ENCODE results near the gene SLIT3. TPM values are rescaled to one million over a fixed set of nuclear protein-coding genes. Genes with fewer than 3 reads are reported as not detected.

Gene SLIT3
- total RNA-seq, 1 experiment from 2014 or later: 0.92 TPM

- peaks cover 18 to 21% of the 10 kb centered on the region in 2 experiments for H3K4me1 Mint-ChIP-seq
- H4K91ac ChIP-seq (ENCODE audit: insufficient read length, low read depth, low read length): no peak overlapping the region
These were observed 4.4 kb upstream of the SLIT3 start for GRCh38 chr5:169305366-169305765.

More at GRCh38 chr5:169305366-169305765, 4.4 kb upstream of the SLIT3 start:
- H3K4me2 ChIP-seq (ENCODE audit: insufficient read depth, insufficient read length, low read length): no peak overlapping the region
- no peaks in the 10 kb centered on the region for H3K79me2 ChIP-seq (ENCODE audit: insufficient read depth, low read length)
- H3K9ac ChIP-seq (ENCODE audit: extremely low read depth, insufficient read length, low read length): no peak overlapping the region
- no peak overlapping the region for H2BK20ac ChIP-seq (ENCODE audit: low read depth, low read length, poor library complexity, severe bottlenecking)
- H2AK5ac ChIP-seq (ENCODE audit: insufficient read length, low read length): no peak overlapping the region
- DNase-seq: no peak
- no peak overlapping the region for H4K8ac ChIP-seq (replicated peaks; ENCODE audit: insufficient read length, low read depth, low read length)
- H3K56ac ChIP-seq (ENCODE audit: insufficient read length, low read depth, low read length): no peak overlapping the region
- no peaks in the 10 kb centered on the region for H3K9me3 ChIP-seq (ENCODE audit: control insufficient read depth, low read depth, low read length)
- Mint-ChIP-seq H3K9me3 (no peaks in the 10 kb centered on the region), H3K36me3 (ENCODE audit: insufficient read depth in 1 of 3, low read depth in 3 of 3) (no peaks in the 10 kb centered on the region), H3K27ac (no peak overlapping the region), H3K27me3 (ENCODE audit: low read depth) (peaks cover 55% of the 10 kb centered on the region), H3K4me3 (no peak overlapping the region)
- no peak overlapping the region for H3K18ac ChIP-seq (ENCODE audit: insufficient read length, low read depth, low read length)
- H3K27me3 ChIP-seq (ENCODE audit: insufficient read depth, low read length): peaks cover 7% of the 10 kb centered on the region
- H2BK120ac ChIP-seq (ENCODE audit: low read depth, low read length, poor library complexity, severe bottlenecking): no peak overlapping the region
- no peak overlapping the region for H3K27ac ChIP-seq (ENCODE audit: insufficient read length, low read depth, low read length)
- no peak overlapping the region for H3K4ac ChIP-seq (ENCODE audit: low read depth, low read length)
- no peaks in the 10 kb centered on the region for H3K23me2 ChIP-seq (ENCODE audit: insufficient read length, low read depth, low read length, poor library complexity, severe bottlenecking)
- H2BK12ac ChIP-seq (ENCODE audit: insufficient read length, low read depth, low read length): no peak overlapping the region
- no peaks in the 10 kb centered on the region for H4K20me1 ChIP-seq (ENCODE audit: control insufficient read depth, insufficient read depth, insufficient read length)
- H3T11ph ChIP-seq (ENCODE audit: low read length): no peak overlapping the region
- no peak overlapping the region for H2BK15ac ChIP-seq (ENCODE audit: low read depth, low read length)
- no peak overlapping the region for H3K14ac ChIP-seq (ENCODE audit: insufficient read depth, low read length)
- H3K79me1 ChIP-seq (ENCODE audit: insufficient read depth, low read depth, low read length, poor library complexity, severe bottlenecking): no peaks in the 10 kb centered on the region
- no peak overlapping the region for H2BK5ac ChIP-seq (ENCODE audit: insufficient read length, low read length)
- no peak for TF ChIP-seq CTCF (conservative IDR thresholded peaks at IDR 0.05)
- 0 out of 2 replicates have a peak, but pooled peaks cover 2% of the 10 kb centered on the region for H3K4me1 ChIP-seq (ENCODE audit: insufficient read depth, low read length)
- no peak overlapping the region for H4K5ac ChIP-seq (ENCODE audit: insufficient read length, low read depth, low read length)
- no peak overlapping the region for H2AFZ ChIP-seq (ENCODE audit: low read length)
- no peak overlapping the region for H3K23ac ChIP-seq (ENCODE audit: insufficient read length, low read depth, low read length)
- no CpG with 5 or more reads among the region's 4 CpGs for WGBS (ENCODE audit: extremely low coverage, insufficient read length, low lambda C conversion rate)
